Keratinocyte (primary cell): Measurements from ENCODE around the gene NEB. TPM values are rescaled to one million over a fixed set of nuclear protein-coding genes. Genes with fewer than 3 reads are reported as not detected.

ENCODE experiments used
- DNase-seq: peaks from one replicate; pipeline ENCODE4 v3.0.0-alpha.2; 2011; ENCODE audit warnings: low read depth, missing footprints, low spot score
- FAIRE-seq: peaks from 2 replicates; lab custom pipeline; 2011; peaks lifted over from hg19 to GRCh38; lab: Jason Lieb, UNC
- H2AFZ ChIP-seq: 2 replicates; pipeline ENCODE4 v1.6.0; 2012; ENCODE audit warnings: low read length, control low read depth, inconsistent platforms; ENCODE audit not compliant: control insufficient read depth
- H3K27ac ChIP-seq: 2 replicates; pipeline ENCODE4 v1.5.1; 2011; ENCODE audit warnings: low read length; ENCODE audit not compliant: control insufficient read depth, insufficient read depth
- H3K27me3 ChIP-seq: 3 replicates; pipeline ENCODE4 v1.6.0; 2011; ENCODE audit warnings: low read length; ENCODE audit not compliant: control insufficient read depth, insufficient read depth; ENCODE audit errors: extremely low read depth
- H3K36me3 ChIP-seq, 2 experiments: 2 replicates in 1 of 2; 3 replicates in 1 of 2; pipeline ENCODE4 v1.5.1; 2011; ENCODE audit warnings: low read length in 2 of 2, mild to moderate bottlenecking in 1 of 2; ENCODE audit not compliant: control insufficient read depth in 2 of 2, insufficient read depth in 2 of 2; ENCODE audit errors: extremely low read depth in 1 of 2
- H3K4me1 ChIP-seq: 3 replicates; pipeline ENCODE4 v1.5.1; 2011; ENCODE audit warnings: low read length; ENCODE audit not compliant: control insufficient read depth, insufficient read depth; ENCODE audit errors: extremely low read depth
- H3K4me2 ChIP-seq: 3 replicates; pipeline ENCODE4 v1.6.0; 2011; ENCODE audit warnings: low read depth, low read length; ENCODE audit not compliant: control insufficient read depth, insufficient read depth; ENCODE audit errors: extremely low read depth
- H3K4me3 ChIP-seq, 3 experiments: fragments of 200-600 bp in 1 of 3; sonication (generic) in 1 of 3; 2 replicates in 2 of 3; 3 replicates in 1 of 3; pipeline ENCODE4 v1.5.1; 2011 to 2016; ENCODE audit warnings: low read length in 3 of 3, mild to moderate bottlenecking in 3 of 3, control low read depth in 2 of 3, inconsistent platforms in 1 of 3, low read depth in 1 of 3, mixed read lengths in 1 of 3, mixed run types in 1 of 3, moderate library complexity in 1 of 3; ENCODE audit not compliant: control insufficient read depth in 2 of 3, insufficient read depth in 2 of 3; ENCODE audit errors: extremely low read depth in 1 of 3
- H3K79me2 ChIP-seq: 2 replicates; pipeline ENCODE4 v1.6.0; 2012; ENCODE audit warnings: low read length; ENCODE audit not compliant: control insufficient read depth, insufficient read depth
- H3K9ac ChIP-seq: 3 replicates; pipeline ENCODE4 v1.6.0; 2011; ENCODE audit warnings: low read length; ENCODE audit not compliant: control insufficient read depth, insufficient read depth; ENCODE audit errors: extremely low read depth
- H3K9me1 ChIP-seq: 3 replicates; pipeline ENCODE4 v1.6.0; 2011; ENCODE audit warnings: low read length; ENCODE audit not compliant: control insufficient read depth, insufficient read depth; ENCODE audit errors: extremely low read depth
- H3K9me3 ChIP-seq: 2 replicates; pipeline ENCODE4 v1.5.1; 2012; ENCODE audit warnings: low read depth, low read length; ENCODE audit not compliant: control insufficient read depth
- H4K20me1 ChIP-seq: 3 replicates; pipeline ENCODE4 v1.6.0; 2011; ENCODE audit warnings: low read length; ENCODE audit not compliant: control insufficient read depth, insufficient read depth; ENCODE audit errors: extremely low read depth
- CTCF ChIP-seq, 3 experiments: IDR thresholded peaks in 1 of 3; conservative IDR thresholded peaks in 1 of 3; optimal IDR thresholded peaks in 1 of 3; 2 replicates in 2 of 3; 3 replicates in 1 of 3; pipeline versions ENCODE3 to v1.5.1; 2011; ENCODE audit warnings: low read length in 3 of 3, mild to moderate bottlenecking in 3 of 3, moderate library complexity in 2 of 3, control low read depth in 1 of 3, inconsistent platforms in 1 of 3; ENCODE audit not compliant: insufficient read depth in 2 of 3; ENCODE audit errors: extremely low read depth in 1 of 3
- EZH2 ChIP-seq: IDR thresholded peaks from one replicate; pipeline ENCODE4 v1.6.1; 2012; ENCODE audit warnings: inconsistent platforms, mild to moderate bottlenecking, low read length, moderate library complexity
- dilution Hi-C: fragments of 300-500 bp; cut with MboI; formaldehyde crosslinking; loops from one replicate; pipeline ENCODE4 v1.7.0; 2020; ENCODE audit warnings: low sequenced_read_pairs; ENCODE audit not compliant: extremely low pct_ligation_motif_present
- polyA plus RNA-seq, 5 experiments: library from polyadenylated mRNA; depleted of rRNA in 3 of 5; stranded (reverse) in 3 of 5; stranded (forward) in 1 of 5; unstranded in 1 of 5; fragments of >200 nt; gene quantifications; 1 replicate in 1 of 5; 2 replicates in 3 of 5; 3 replicates in 1 of 5; pipeline versions ENCODE4 v1.2.1 to v1.2.3, GENCODE V29; 2011 to 2012; ENCODE audit warnings: missing spikeins in 2 of 5, low read depth in 1 of 5, low replicate concordance in 1 of 5

The NEB gene
- polyA plus RNA-seq, 1 donor (not counting 4 experiments of a cell fraction or from before 2014, with no cell fraction given), result 0.67 TPM

GRCh38 chr2:151614606-151615306, 119.5 kb downstream of the NEB start:
- Histone ChIP-seq H4K20me1 (no peaks in the 10 kb centered on the region), H3K9me1 (no peaks in the 10 kb centered on the region), H3K9ac (no peak overlapping the region), H2AFZ (no peak overlapping the region), H3K9me3 (no peaks in the 10 kb centered on the region), H3K4me3 (no peak overlapping the region), H3K36me3 (no peaks in the 10 kb centered on the region), H3K4me1 (peaks cover 3% of the 10 kb centered on the region), H3K4me2 (no peak overlapping the region), H3K27me3 (no peaks in the 10 kb centered on the region), H3K79me2 (no peaks in the 10 kb centered on the region), H3K27ac (no peak overlapping the region)
- TF ChIP-seq EZH2 (no peak), CTCF (optimal IDR thresholded peaks at IDR 0.05 in 1 of 3, IDR thresholded peaks at IDR 0.05 in 1 of 3, conservative IDR thresholded peaks at IDR 0.05 in 1 of 3; ENCODE audit: extremely low read depth in 1 of 3, insufficient read depth in 2 of 3, low read length in 3 of 3) (no peak)
- dilution Hi-C loops, result no loop called here
- FAIRE-seq (no peak), DNase-seq (no peak)

GRCh38 chr2:151614159-151614558, 120.1 kb downstream of the NEB start:
- Histone ChIP-seq H3K9me1 (no peaks in the 10 kb centered on the region), H3K9me3 (no peaks in the 10 kb centered on the region), H3K4me1 (peaks cover 3% of the 10 kb centered on the region), H4K20me1 (no peaks in the 10 kb centered on the region), H3K4me3 (no peak overlapping the region), H3K36me3 (no peaks in the 10 kb centered on the region), H3K27ac (no peak overlapping the region), H3K9ac (no peak overlapping the region), H2AFZ (no peak overlapping the region), H3K27me3 (no peaks in the 10 kb centered on the region), H3K79me2 (no peaks in the 10 kb centered on the region), H3K4me2 (no peak overlapping the region)
- TF ChIP-seq CTCF (optimal IDR thresholded peaks at IDR 0.05 in 1 of 3, IDR thresholded peaks at IDR 0.05 in 1 of 3, conservative IDR thresholded peaks at IDR 0.05 in 1 of 3; ENCODE audit: extremely low read depth in 1 of 3, insufficient read depth in 2 of 3, low read length in 3 of 3) (no peak), EZH2 (no peak)
- dilution Hi-C loops, result no loop called here
- FAIRE-seq (no peak), DNase-seq (no peak)
